GM12878 (cell line): Measurements from ENCODE around the gene MINDY3. TPM values are rescaled to one million over a fixed set of nuclear protein-coding genes. Genes with fewer than 3 reads are reported as not detected.

Source experiments
- ATAC-seq: fragments of 200-7000 bp; cut with Tn5 transposase; 3 replicates; pipeline ENCODE4 v1.9.1; 2020; ENCODE audit warnings: mild to moderate bottlenecking, moderate library complexity
- BruUV-seq: library from RNA; stranded (reverse); fragments of 400-500 nt; replicated peaks from 2 replicates; lab custom pipeline; 2021; lab: Mats Ljungman, UMichigan
- CTCF ChIA-PET: fragments of 300-600 bp; sonication (Branson Sonifier 250); formaldehyde crosslinking; extraction: SDS; loops from one replicate; lab custom pipeline; 2021; ENCODE audit warnings: inconsistent platforms; lab: Yijun Ruan, JAX
- POLR2A ChIA-PET: fragments of 350-600 bp; formaldehyde crosslinking; extraction: SDS; loops from one replicate; lab custom pipeline; 2021; ENCODE audit warnings: inconsistent platforms; lab: Charles Lee
- RAD21 ChIA-PET: fragments of 300-600 bp; sonication (Branson Sonifier 250); formaldehyde crosslinking; loops from one replicate; lab custom pipeline; 2023; ENCODE audit warnings: antibody characterized with exemption; ENCODE audit not compliant: unreplicated experiment; lab: Charles Lee
- SMC1A ChIA-PET: fragments of 300-600 bp; sonication (Branson Sonifier 250); formaldehyde crosslinking; loops from one replicate; lab custom pipeline; 2023; ENCODE audit not compliant: unreplicated experiment, uncharacterized antibody; lab: Charles Lee
- DNase-seq: peaks from one replicate; pipeline ENCODE4 v3.0.0-alpha.2; 2011; ENCODE audit warnings: low read depth, low spot score
- FAIRE-seq: peaks from 3 replicates; lab custom pipeline; 2011; peaks lifted over from hg19 to GRCh38; lab: Jason Lieb, UNC
- H2AFZ ChIP-seq: 2 replicates; pipeline ENCODE4 v1.6.0; 2011; ENCODE audit warnings: low read depth, low read length, control low read depth; ENCODE audit not compliant: control insufficient read depth
- H3K27ac ChIP-seq: 2 replicates; pipeline ENCODE4 v1.5.1; 2011; ENCODE audit warnings: control low read depth; ENCODE audit not compliant: control insufficient read depth, insufficient read depth
- H3K27me3 ChIP-seq, 2 experiments: replicated peaks in 1 of 2; 2 replicates each; pipeline versions ENCODE4 v1.6.0 to v1.6.1; 2011; ENCODE audit warnings: low read length in 1 of 2; ENCODE audit not compliant: control insufficient read depth in 2 of 2, insufficient read depth in 2 of 2
- H3K36me3 ChIP-seq, 2 experiments: 2 replicates each; pipeline ENCODE4 v1.5.1; 2011; ENCODE audit warnings: low read length in 1 of 2; ENCODE audit not compliant: control insufficient read depth in 2 of 2, insufficient read depth in 2 of 2
- H3K4me1 ChIP-seq: 2 replicates; pipeline ENCODE4 v1.6.1; 2011; ENCODE audit warnings: mild to moderate bottlenecking, low read length, moderate library complexity, mixed read lengths; ENCODE audit not compliant: control insufficient read depth, insufficient read depth
- H3K4me2 ChIP-seq: 2 replicates; pipeline ENCODE4 v1.6.0; 2011; ENCODE audit warnings: control low read depth; ENCODE audit not compliant: control insufficient read depth, insufficient read depth
- H3K4me3 ChIP-seq: fragments of 200-600 bp; sonication (generic); 2 replicates; pipeline ENCODE4 v1.5.1; 2016
- H3K79me2 ChIP-seq: 2 replicates; pipeline ENCODE4 v1.6.0; 2011; ENCODE audit warnings: low read length; ENCODE audit not compliant: control insufficient read depth, insufficient read depth
- H3K9ac ChIP-seq: 2 replicates; pipeline ENCODE4 v1.8.0; 2011; ENCODE audit warnings: low read length, control low read depth, mixed read lengths; ENCODE audit not compliant: control insufficient read depth, insufficient read depth
- H3K9me3 ChIP-seq: replicated peaks from 3 replicates; pipeline ENCODE4 v1.5.1; 2011; ENCODE audit warnings: mild to moderate bottlenecking, low read length; ENCODE audit not compliant: control insufficient read depth, insufficient read depth
- H4K20me1 ChIP-seq: 2 replicates; pipeline ENCODE4 v1.6.0; 2011; ENCODE audit not compliant: control insufficient read depth, insufficient read depth
- E2F8 ChIP-seq: fragments of 450-650 bp; IDR thresholded peaks from 2 replicates; pipeline ENCODE4 v1.6.1; 2018; ENCODE audit warnings: mild to moderate bottlenecking, low read depth, moderate library complexity; ENCODE audit not compliant: partially characterized antibody
- MEF2B ChIP-seq: fragments of 450-650 bp; IDR thresholded peaks from 2 replicates; pipeline ENCODE4 v1.6.1; 2018; ENCODE audit warnings: mild to moderate bottlenecking, moderate library complexity; ENCODE audit not compliant: partially characterized antibody, poor library complexity, severe bottlenecking
- POLR2AphosphoS2 ChIP-seq: IDR thresholded peaks from 2 replicates; pipeline ENCODE4 v1.6.1; 2011; ENCODE audit warnings: low read depth, mild to moderate bottlenecking, low read length, improper control_type of control experiment, moderate library complexity
- RB1 ChIP-seq: fragments of 450-650 bp; formaldehyde crosslinking; IDR thresholded peaks from 2 replicates; pipeline ENCODE4 v1.6.1; 2017; ENCODE audit warnings: mild to moderate bottlenecking, borderline replicate concordance
- TCF7 ChIP-seq: IDR thresholded peaks from 2 replicates; pipeline ENCODE4 v1.6.1; 2014; ENCODE audit warnings: antibody characterized with exemption, borderline replicate concordance
- ZNF217 ChIP-seq: fragments of 450-650 bp; IDR thresholded peaks from 2 replicates; pipeline ENCODE4 v1.6.1; 2017; ENCODE audit warnings: antibody characterized with exemption, mild to moderate bottlenecking
- in situ Hi-C: fragments of 300-500 bp; cut with MboI; formaldehyde crosslinking; loops from 9 replicates; pipeline ENCODE4 v1.14.3; 2018; ENCODE audit warnings: mixed read lengths
- intact Hi-C: fragments of 100-400 bp; cut with micrococcal nuclease; formaldehyde crosslinking; loops from one replicate; pipeline ENCODE4 v1.14.2; 2022; ENCODE audit not compliant: unreplicated experiment
- polyA plus RNA-seq, 11 experiments: library from polyadenylated mRNA; depleted of rRNA in 4 of 11; unstranded in 6 of 11; stranded (reverse) in 5 of 11; fragments of >200 nt; fragmentation: Nextera tagmentation in 4 of 11; fragmentation: Illumina TruSeq in 1 of 11; extraction: Ambion mirVana in 4 of 11; extraction: Trizol in 1 of 11; gene quantifications; 1 replicate in 1 of 11; 2 replicates in 10 of 11; pipeline versions ENCODE4 v1.2.1 to v1.2.3, GENCODE V29; 2011 to 2016; ENCODE audit warnings: inconsistent platforms in 2 of 11, missing spikeins in 2 of 11, low read depth in 1 of 11
- total RNA-seq, 4 experiments: library from RNA; depleted of rRNA in 3 of 4; stranded (reverse); fragments of >200 nt in 3 of 4; fragmentation: Illumina TruSeq in 1 of 4; extraction: Trizol in 1 of 4; gene quantifications; 2 replicates each; pipeline versions ENCODE4 v1.2.1 to v1.2.3, GENCODE V29; 2013 to 2021

Gene MINDY3
- total and polyA plus RNA-seq, 10 of the 15 experiments (the other 5 are each of a cell fraction or from before 2014, with no cell fraction given), result 12.0 to 23.6 (median 15.7) TPM

GRCh38 chr10:15844517-15844916 lies 15.8 kb downstream of the MINDY3 start:
- H3K4me3 ChIP-seq, result no peak overlapping the region
- H3K79me2 ChIP-seq, result no peaks in the 10 kb centered on the region; the same call in none of the 2 replicates
- FAIRE-seq, result no peak
- no peak for TF ChIP-seq TCF7
- no peak for TF ChIP-seq E2F8
- no peak for TF ChIP-seq MEF2B
- no peak for TF ChIP-seq POLR2AphosphoS2
- TF ChIP-seq RB1, result no peak
- no peak for TF ChIP-seq ZNF217
- in situ Hi-C loops, result no loop called here
- no peaks in the 10 kb centered on the region for H3K27me3 ChIP-seq
- no peak overlapping the region for H3K9ac ChIP-seq
- intact Hi-C loops, result no loop called here
- POLR2A ChIA-PET, result no interaction called here
- peaks cover 0 to 11% of the 10 kb centered on the region in 2 experiments; a peak in 3 of 4 replicates for H3K36me3 ChIP-seq
- ATAC-seq, result no peak
- H3K27ac ChIP-seq, result no peak overlapping the region
- BruUV-seq, result no TSS peak
- SMC1A ChIA-PET, result interaction anchor here (2.4 kb wide), 1 partner anchor 11 kb away, joined by 9 read pairs; no protein-coding TSS in a partner anchor
- DNase-seq, result no peak
- no peaks in the 10 kb centered on the region for H3K4me1 ChIP-seq
- no peak overlapping the region for H3K4me2 ChIP-seq
- no peak overlapping the region for H2AFZ ChIP-seq
- H4K20me1 ChIP-seq, result no peaks in the 10 kb centered on the region
- CTCF ChIA-PET, result interaction anchor here (0.5 to 1.6 kb wide), 3 partner anchors 13 to 62 kb away, joined by 3 read pairs; no protein-coding TSS in a partner anchor
- no peaks in the 10 kb centered on the region; the same call in 2 of the 3 replicates for H3K9me3 ChIP-seq
- RAD21 ChIA-PET, result no interaction called here
